Memory B cell (primary cell): ENCODE measurements around the gene IL6R.
A peak's percentile ranks its signal among the peaks of the same experiment; 100 is the strongest.

ENCODE experiments used
- ATAC-seq: fragments of 150-1000 bp; cut with Tn5 transposase; 2 replicates; pipeline ENCODE4 v1.10.0; 2021; ENCODE audit warnings: low read depth, mild to moderate bottlenecking, moderate library complexity
- DNase-seq, 2 donors: peaks; one replicate each; pipeline ENCODE4 v3.0.0; 2022; ENCODE audit warnings: low spot score in 2 of 2
- H3K27ac Mint-ChIP-seq: one replicate; pipeline ENCODE4 v1.8.0; 2022; ENCODE audit warnings: mild to moderate bottlenecking, moderate library complexity, mixed read lengths
- H3K27me3 Mint-ChIP-seq: one replicate; pipeline ENCODE4 v1.8.0; 2022; ENCODE audit warnings: mixed read lengths
- H3K36me3 Mint-ChIP-seq: one replicate; pipeline ENCODE4 v1.8.0; 2022; ENCODE audit warnings: mild to moderate bottlenecking, mixed read lengths
- H3K4me1 Mint-ChIP-seq: one replicate; pipeline ENCODE4 v1.8.0; 2022; ENCODE audit warnings: mixed read lengths
- H3K4me3 Mint-ChIP-seq: one replicate; pipeline ENCODE4 v1.8.0; 2022; ENCODE audit warnings: mild to moderate bottlenecking, moderate library complexity, mixed read lengths
- H3K9me3 Mint-ChIP-seq: one replicate; pipeline ENCODE4 v1.8.0; 2022; ENCODE audit warnings: mixed read lengths

The IL6R gene

GRCh38 chr1:154465621-154466195 is 60.6 kb downstream of the IL6R start:
- H3K36me3 Mint-ChIP-seq = no peaks in the 10 kb centered on the region
- no peaks in the 10 kb centered on the region for H3K27me3 Mint-ChIP-seq
- peak overlapping the region; percentile 12 for H3K27ac Mint-ChIP-seq
- no peak overlapping the region for H3K4me3 Mint-ChIP-seq
- peaks cover 13% of the 10 kb centered on the region for H3K4me1 Mint-ChIP-seq
- ATAC-seq (no peak), DNase-seq (no peak)
- H3K9me3 Mint-ChIP-seq = no peaks in the 10 kb centered on the region

- peaks cover 13% of the 10 kb centered on the region for H3K4me1 Mint-ChIP-seq
- no peak for ATAC-seq
- H3K36me3 Mint-ChIP-seq = no peaks in the 10 kb centered on the region
- H3K27ac Mint-ChIP-seq = peak overlapping the region; percentile 12
- H3K9me3 Mint-ChIP-seq = no peaks in the 10 kb centered on the region
- no peak for DNase-seq
- H3K27me3 Mint-ChIP-seq = no peaks in the 10 kb centered on the region
- H3K4me3 Mint-ChIP-seq = no peak overlapping the region
Observed at GRCh38 chr1:154466206-154466605, 61.1 kb downstream of the IL6R start.

GRCh38 chr1:154466921-154467417 is 61.8 kb downstream of the IL6R start:
- Mint-ChIP-seq H3K27me3 (no peaks in the 10 kb centered on the region), H3K9me3 (no peaks in the 10 kb centered on the region), H3K4me1 (peaks cover 13% of the 10 kb centered on the region), H3K4me3 (no peak overlapping the region), H3K27ac (peak overlapping the region; percentile 35), H3K36me3 (no peaks in the 10 kb centered on the region)
- peak; percentile 24 for ATAC-seq
- no peak for DNase-seq

GRCh38 chr1:154467434-154468102 is 62.4 kb downstream of the IL6R start:
- no peaks in the 10 kb centered on the region for H3K36me3 Mint-ChIP-seq
- DNase-seq = no peak

GRCh38 chr1:154468535-154469250 is 63.5 kb downstream of the IL6R start:
- H3K27me3 Mint-ChIP-seq = no peaks in the 10 kb centered on the region
- ATAC-seq (no peak), DNase-seq (no peak)
- peaks cover 13% of the 10 kb centered on the region for H3K4me1 Mint-ChIP-seq
- H3K27ac Mint-ChIP-seq = no peak overlapping the region
- H3K4me3 Mint-ChIP-seq = no peak overlapping the region
- no peaks in the 10 kb centered on the region for H3K36me3 Mint-ChIP-seq
- no peaks in the 10 kb centered on the region for H3K9me3 Mint-ChIP-seq

More at GRCh38 chr1:154467434-154468102, 62.4 kb downstream of the IL6R start:
- peaks cover 13% of the 10 kb centered on the region for H3K4me1 Mint-ChIP-seq
- no peaks in the 10 kb centered on the region for H3K27me3 Mint-ChIP-seq
- no peak for ATAC-seq
- H3K27ac Mint-ChIP-seq = no peak overlapping the region
- H3K4me3 Mint-ChIP-seq = no peak overlapping the region
- H3K9me3 Mint-ChIP-seq = no peaks in the 10 kb centered on the region

- Mint-ChIP-seq H3K27ac (no peak overlapping the region), H3K36me3 (no peaks in the 10 kb centered on the region), H3K9me3 (no peaks in the 10 kb centered on the region), H3K4me1 (peaks cover 15% of the 10 kb centered on the region), H3K4me3 (no peak overlapping the region), H3K27me3 (no peaks in the 10 kb centered on the region)
- DNase-seq (no peak), ATAC-seq (no peak)
Observed at GRCh38 chr1:154469844-154470560, 64.9 kb downstream of the IL6R start.

GRCh38 chr1:154471304-154471703 is 66.2 kb downstream of the IL6R start:
- H3K4me3 Mint-ChIP-seq = no peak overlapping the region
- DNase-seq (no peak), ATAC-seq (peak; percentile 38)
- no peaks in the 10 kb centered on the region for H3K36me3 Mint-ChIP-seq
- peaks cover 10% of the 10 kb centered on the region for H3K4me1 Mint-ChIP-seq
- H3K9me3 Mint-ChIP-seq = no peaks in the 10 kb centered on the region
- no peaks in the 10 kb centered on the region for H3K27me3 Mint-ChIP-seq
- H3K27ac Mint-ChIP-seq = no peak overlapping the region

GRCh38 chr1:154474802-154475201 is 69.7 kb downstream of the IL6R start:
- H3K27ac Mint-ChIP-seq = no peak overlapping the region
- H3K36me3 Mint-ChIP-seq = no peaks in the 10 kb centered on the region
- H3K9me3 Mint-ChIP-seq = no peaks in the 10 kb centered on the region

GRCh38 chr1:154476791-154477190 is 71.6 kb downstream of the IL6R start:
- H3K9me3 Mint-ChIP-seq = no peaks in the 10 kb centered on the region
- H3K36me3 Mint-ChIP-seq = no peaks in the 10 kb centered on the region
- no peaks in the 10 kb centered on the region for H3K27me3 Mint-ChIP-seq
- peaks cover 7% of the 10 kb centered on the region for H3K4me1 Mint-ChIP-seq
- ATAC-seq = no peak
- no peak overlapping the region for H3K4me3 Mint-ChIP-seq
- H3K27ac Mint-ChIP-seq = no peak overlapping the region
- no peak for DNase-seq

More at GRCh38 chr1:154474802-154475201, 69.7 kb downstream of the IL6R start:
- H3K4me3 Mint-ChIP-seq = no peak overlapping the region
- no peak for ATAC-seq
- no peak for DNase-seq
- H3K27me3 Mint-ChIP-seq = no peaks in the 10 kb centered on the region
- peaks cover 5% of the 10 kb centered on the region for H3K4me1 Mint-ChIP-seq

GRCh38 chr1:154478013-154478412 is 72.9 kb downstream of the IL6R start:
- Mint-ChIP-seq H3K36me3 (no peaks in the 10 kb centered on the region), H3K27me3 (no peaks in the 10 kb centered on the region), H3K4me3 (no peak overlapping the region), H3K27ac (no peak overlapping the region), H3K4me1 (peaks cover 7% of the 10 kb centered on the region), H3K9me3 (no peaks in the 10 kb centered on the region)
- no peak for ATAC-seq
- no peak for DNase-seq

GRCh38 chr1:154478639-154479038 is 73.5 kb downstream of the IL6R start:
- ATAC-seq = peak; percentile 46
- Mint-ChIP-seq H3K4me3 (no peak overlapping the region), H3K4me1 (peaks cover 7% of the 10 kb centered on the region), H3K27me3 (peaks cover 2% of the 10 kb centered on the region), H3K36me3 (no peaks in the 10 kb centered on the region), H3K9me3 (no peaks in the 10 kb centered on the region), H3K27ac (no peak overlapping the region)
- DNase-seq = no peak

GRCh38 chr1:154479764-154480421 is 74.8 kb downstream of the IL6R start:
- Mint-ChIP-seq H3K27ac (no peak overlapping the region), H3K36me3 (no peaks in the 10 kb centered on the region), H3K4me3 (no peak overlapping the region), H3K4me1 (peaks cover 5% of the 10 kb centered on the region), H3K9me3 (no peaks in the 10 kb centered on the region), H3K27me3 (peaks cover 2% of the 10 kb centered on the region)
- ATAC-seq = peak; percentile 84
- peak; percentile 69 to 71 for DNase-seq

- no peak overlapping the region for H3K27ac Mint-ChIP-seq
- no peak for ATAC-seq
- DNase-seq = no peak
- H3K4me3 Mint-ChIP-seq = no peak overlapping the region
- H3K36me3 Mint-ChIP-seq = no peaks in the 10 kb centered on the region
- H3K9me3 Mint-ChIP-seq = no peaks in the 10 kb centered on the region
- peaks cover 5% of the 10 kb centered on the region for H3K4me1 Mint-ChIP-seq
- peaks cover 2% of the 10 kb centered on the region for H3K27me3 Mint-ChIP-seq
Observed at GRCh38 chr1:154481053-154481452, 75.9 kb downstream of the IL6R start.
